GM23338 (cell line): ENCODE data around the gene CCNYL1. TPM values are rescaled to one million over a fixed set of nuclear protein-coding genes. Genes with fewer than 3 reads are reported as not detected.
A peak's percentile ranks its signal among the peaks of the same experiment; 100 is the strongest.

ENCODE experiments used
- ATAC-seq: fragments of 200-7000 bp; cut with Tn5 transposase; 3 replicates; pipeline ENCODE4 v1.9.1; 2020
- DNase-seq: peaks from one replicate; pipeline ENCODE4 v3.0.0-alpha.2; 2015; ENCODE audit warnings: low spot score
- H2AFZ ChIP-seq: fragments of 200-600 bp; sonication (generic); 2 replicates; pipeline ENCODE4 v1.8.0; 2016; ENCODE audit warnings: antibody characterized with exemption, mild to moderate bottlenecking, moderate library complexity
- H3F3A ChIP-seq: fragments of 200-600 bp; sonication (generic); replicated peaks from 2 replicates; pipeline ENCODE4 v1.8.0; 2017; ENCODE audit warnings: antibody characterized with exemption, mixed run types, low read depth
- H3K27ac ChIP-seq: fragments of 200-600 bp; sonication (generic); 2 replicates; pipeline ENCODE4 v1.6.1; 2016; ENCODE audit warnings: low read depth
- H3K27me3 ChIP-seq: fragments of 200-600 bp; sonication (generic); 2 replicates; pipeline ENCODE4 v1.8.0; 2016; ENCODE audit warnings: mild to moderate bottlenecking, mixed run types, moderate library complexity; ENCODE audit not compliant: insufficient read depth
- H3K36me3 ChIP-seq: fragments of 200-600 bp; sonication (generic); 2 replicates; pipeline ENCODE4 v1.8.0; 2016; ENCODE audit warnings: mild to moderate bottlenecking; ENCODE audit not compliant: insufficient read depth
- H3K4me1 ChIP-seq: fragments of 200-600 bp; sonication (generic); 2 replicates; pipeline ENCODE4 v1.8.0; 2016; ENCODE audit warnings: mild to moderate bottlenecking, moderate library complexity; ENCODE audit not compliant: insufficient read depth
- H3K4me2 ChIP-seq: fragments of 200-600 bp; sonication (generic); 2 replicates; pipeline ENCODE4 v1.7.1; 2017; ENCODE audit warnings: mixed run types
- H3K4me3 ChIP-seq: fragments of 200-600 bp; sonication (generic); 2 replicates; pipeline ENCODE4 v1.6.1; 2016; ENCODE audit warnings: mixed run types
- H3K79me2 ChIP-seq: fragments of 200-600 bp; sonication (generic); replicated peaks from 2 replicates; pipeline ENCODE4 v1.8.0; 2017; ENCODE audit warnings: mild to moderate bottlenecking; ENCODE audit not compliant: insufficient read depth
- H3K9me2 ChIP-seq: fragments of 200-600 bp; sonication (generic); 2 replicates; pipeline ENCODE4 v1.8.0; 2017; ENCODE audit not compliant: insufficient read depth
- H4K20me1 ChIP-seq: fragments of 200-600 bp; sonication (generic); replicated peaks from 2 replicates; pipeline ENCODE4 v1.8.0; 2017; ENCODE audit warnings: mild to moderate bottlenecking; ENCODE audit not compliant: insufficient read depth
- H3K27ac Mint-ChIP-seq: 2 replicates; pipeline ENCODE4 v1.8.0; 2020; ENCODE audit warnings: inconsistent platforms, mild to moderate bottlenecking, moderate library complexity, mixed read lengths
- H3K27me3 Mint-ChIP-seq: 3 replicates; pipeline ENCODE4 v1.8.0; 2022; ENCODE audit warnings: low read depth, mild to moderate bottlenecking, moderate library complexity, mixed read lengths, inconsistent platforms; ENCODE audit not compliant: insufficient read depth, poor library complexity
- H3K36me3 Mint-ChIP-seq: 3 replicates; pipeline ENCODE4 v1.8.0; 2021; ENCODE audit warnings: low read depth, mild to moderate bottlenecking, inconsistent platforms, moderate library complexity, mixed read lengths
- H3K4me1 Mint-ChIP-seq: 3 replicates; pipeline ENCODE4 v1.8.0; 2020; ENCODE audit warnings: mild to moderate bottlenecking, inconsistent platforms, mixed read lengths
- H3K4me3 Mint-ChIP-seq: 3 replicates; pipeline ENCODE4 v1.8.0; 2021; ENCODE audit warnings: moderate library complexity, mild to moderate bottlenecking, inconsistent platforms, mixed read lengths
- H3K9me3 Mint-ChIP-seq: 3 replicates; pipeline ENCODE4 v1.8.0; 2020; ENCODE audit warnings: moderate library complexity, mild to moderate bottlenecking, inconsistent platforms, mixed read lengths
- CREB1 ChIP-seq: fragments of 250-450 bp; sonication (Bioruptor Pico); IDR thresholded peaks from 2 replicates; pipeline ENCODE4 v1.5.0; 2020; ENCODE audit warnings: low read depth, mild to moderate bottlenecking, moderate library complexity
- EZH2phosphoT487 ChIP-seq: fragments of 200-600 bp; sonication (generic); IDR thresholded peaks from one replicate; pipeline ENCODE4 v1.8.1; 2018; ENCODE audit warnings: antibody characterized with exemption; ENCODE audit not compliant: unreplicated experiment
- JUNB ChIP-seq: IDR thresholded peaks from one replicate; pipeline ENCODE4 v1.6.1; 2016; ENCODE audit warnings: antibody characterized with exemption; ENCODE audit not compliant: unreplicated experiment
- POLR2AphosphoS5 ChIP-seq: IDR thresholded peaks from 2 replicates; pipeline ENCODE4 v1.6.1; 2016; ENCODE audit warnings: antibody characterized with exemption, low read depth
- STAT1 ChIP-seq: IDR thresholded peaks from one replicate; pipeline ENCODE4 v1.6.1; 2016; ENCODE audit warnings: antibody characterized with exemption; ENCODE audit not compliant: unreplicated experiment
- ZNF114 ChIP-seq: fragments of 250-450 bp; sonication (Bioruptor Pico); IDR thresholded peaks from 2 replicates; pipeline ENCODE4 v1.5.0; 2020; ENCODE audit warnings: mild to moderate bottlenecking, moderate library complexity
- ZNF331 ChIP-seq: fragments of 250-450 bp; sonication (Bioruptor Pico); IDR thresholded peaks from 2 replicates; pipeline ENCODE4 v1.5.0; 2020; ENCODE audit warnings: low read depth, mild to moderate bottlenecking, moderate library complexity
- polyA plus RNA-seq: library from polyadenylated mRNA; unstranded; fragments of >200 nt; fragmentation: Nextera tagmentation; extraction: Ambion mirVana; gene quantifications from 2 replicates; pipeline ENCODE4 v1.2.1, GENCODE V29; 2016
- total RNA-seq: library from RNA; depleted of rRNA; stranded (reverse); fragments of >200 nt; shearing (Covaris generic); gene quantifications from 2 replicates; pipeline ENCODE4 v1.2.3, GENCODE V29; 2014
- TF ChIP-seq, protein P1 (sequence below): IDR thresholded peaks from one replicate; pipeline ENCODE4 v1.6.1; 2018; ENCODE audit warnings: antibody characterized with exemption; ENCODE audit not compliant: unreplicated experiment
- TF ChIP-seq, protein P2 (sequence below): fragments of 250-450 bp; sonication (Bioruptor Pico); IDR thresholded peaks from 2 replicates; pipeline ENCODE4 v1.5.0; 2020; ENCODE audit warnings: mild to moderate bottlenecking, moderate library complexity
- TF ChIP-seq, protein P3 (sequence below), 2 experiments: fragments of 200-600 bp in 1 of 2; sonication (generic) in 1 of 2; conservative IDR thresholded peaks; 2 replicates each; pipeline versions ENCODE4 v1.5.1 to v1.6.1; 2016 to 2017; ENCODE audit warnings: antibody characterized with exemption in 2 of 2, low read depth in 2 of 2, mild to moderate bottlenecking in 2 of 2, moderate library complexity in 1 of 2

The CCNYL1 gene
- total and polyA plus RNA-seq, 2 experiments from 2014 or later, result 19.6 to 32.1 TPM

DNA sequence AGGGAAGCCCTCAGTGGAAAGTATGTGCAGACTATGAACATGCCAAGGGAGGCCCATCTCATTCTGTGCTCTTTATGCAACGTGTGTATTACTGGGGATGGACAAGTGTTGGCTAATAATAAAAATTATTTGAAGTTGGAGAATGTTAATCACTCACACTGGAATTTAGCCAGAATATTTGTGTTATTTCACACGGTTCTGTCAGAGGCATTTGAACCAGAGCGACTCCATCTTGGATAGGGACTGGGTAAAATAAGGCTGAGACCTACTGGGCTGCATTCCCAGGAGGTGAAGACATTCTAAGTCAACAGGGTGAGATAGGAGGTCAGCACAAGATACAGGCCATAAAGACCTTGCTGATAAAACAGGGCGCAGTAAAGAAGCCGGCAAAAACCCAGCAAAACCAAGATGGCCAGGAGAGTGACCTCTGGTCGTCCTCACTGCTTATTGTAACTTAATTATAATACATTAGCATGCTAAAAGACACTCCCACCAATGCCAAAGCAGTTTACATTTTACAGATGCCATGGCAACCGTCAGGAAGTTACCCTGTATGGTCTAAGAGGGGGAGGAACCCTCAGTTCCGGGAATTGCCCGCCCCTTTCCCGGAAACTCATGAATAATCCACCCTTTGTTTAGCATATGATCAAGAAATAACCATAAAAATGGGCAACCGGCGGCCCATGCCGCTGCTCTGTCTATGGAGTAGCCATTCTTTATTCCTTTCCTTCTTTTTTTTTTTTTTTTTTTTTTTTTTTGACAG, 60.8 kb downstream of the CCNYL1 start:
- DNase-seq (peak; percentile 97), ATAC-seq (peak; percentile 1; the same call in 2 of the 3 replicates)
- H4K20me1 ChIP-seq, result peaks cover 3% of the 10 kb centered on the region; the same call in 1 of the 2 replicates
- Mint-ChIP-seq H3K4me1 (peaks cover 39% of the 10 kb centered on the region), H3K9me3 (peaks cover under 1% of the 10 kb centered on the region), H3K36me3 (peaks cover 11% of the 10 kb centered on the region), H3K27me3 (peaks cover 24% of the 10 kb centered on the region), H3K27ac (no peak overlapping the region), H3K4me3 (no peak overlapping the region; the same call in 2 of the 3 replicates)
- H2AFZ ChIP-seq, result no peak overlapping the region
- H3K4me3 ChIP-seq, result no peak overlapping the region
- peaks cover 21% of the 10 kb centered on the region for H3K79me2 ChIP-seq
- H3K9me2 ChIP-seq, result no peaks in the 10 kb centered on the region
- H3K36me3 ChIP-seq, result no peaks in the 10 kb centered on the region
- H3F3A ChIP-seq, result peaks cover 19% of the 10 kb centered on the region
- H3K4me2 ChIP-seq, result peak overlapping the region; percentile 86; the same call in 1 of the 2 replicates
- H3K27me3 ChIP-seq, result peaks cover 6% of the 10 kb centered on the region
- TF ChIP-seq POLR2AphosphoS5 (no peak), STAT1 (no peak), JUNB (no peak), ZNF114 (CRISPR knock-in tag) (peak; percentile 97; the same call in 1 of the 2 replicates), ZNF331 (peak; percentile 42; the same call in 1 of the 2 replicates), EZH2phosphoT487 (no peak), CREB1 (peak; percentile 54)
- TF ChIP-seq, protein P1, sequence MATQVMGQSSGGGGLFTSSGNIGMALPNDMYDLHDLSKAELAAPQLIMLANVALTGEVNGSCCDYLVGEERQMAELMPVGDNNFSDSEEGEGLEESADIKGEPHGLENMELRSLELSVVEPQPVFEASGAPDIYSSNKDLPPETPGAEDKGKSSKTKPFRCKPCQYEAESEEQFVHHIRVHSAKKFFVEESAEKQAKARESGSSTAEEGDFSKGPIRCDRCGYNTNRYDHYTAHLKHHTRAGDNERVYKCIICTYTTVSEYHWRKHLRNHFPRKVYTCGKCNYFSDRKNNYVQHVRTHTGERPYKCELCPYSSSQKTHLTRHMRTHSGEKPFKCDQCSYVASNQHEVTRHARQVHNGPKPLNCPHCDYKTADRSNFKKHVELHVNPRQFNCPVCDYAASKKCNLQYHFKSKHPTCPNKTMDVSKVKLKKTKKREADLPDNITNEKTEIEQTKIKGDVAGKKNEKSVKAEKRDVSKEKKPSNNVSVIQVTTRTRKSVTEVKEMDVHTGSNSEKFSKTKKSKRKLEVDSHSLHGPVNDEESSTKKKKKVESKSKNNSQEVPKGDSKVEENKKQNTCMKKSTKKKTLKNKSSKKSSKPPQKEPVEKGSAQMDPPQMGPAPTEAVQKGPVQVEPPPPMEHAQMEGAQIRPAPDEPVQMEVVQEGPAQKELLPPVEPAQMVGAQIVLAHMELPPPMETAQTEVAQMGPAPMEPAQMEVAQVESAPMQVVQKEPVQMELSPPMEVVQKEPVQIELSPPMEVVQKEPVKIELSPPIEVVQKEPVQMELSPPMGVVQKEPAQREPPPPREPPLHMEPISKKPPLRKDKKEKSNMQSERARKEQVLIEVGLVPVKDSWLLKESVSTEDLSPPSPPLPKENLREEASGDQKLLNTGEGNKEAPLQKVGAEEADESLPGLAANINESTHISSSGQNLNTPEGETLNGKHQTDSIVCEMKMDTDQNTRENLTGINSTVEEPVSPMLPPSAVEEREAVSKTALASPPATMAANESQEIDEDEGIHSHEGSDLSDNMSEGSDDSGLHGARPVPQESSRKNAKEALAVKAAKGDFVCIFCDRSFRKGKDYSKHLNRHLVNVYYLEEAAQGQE, result no peak
- TF ChIP-seq, protein P2, sequence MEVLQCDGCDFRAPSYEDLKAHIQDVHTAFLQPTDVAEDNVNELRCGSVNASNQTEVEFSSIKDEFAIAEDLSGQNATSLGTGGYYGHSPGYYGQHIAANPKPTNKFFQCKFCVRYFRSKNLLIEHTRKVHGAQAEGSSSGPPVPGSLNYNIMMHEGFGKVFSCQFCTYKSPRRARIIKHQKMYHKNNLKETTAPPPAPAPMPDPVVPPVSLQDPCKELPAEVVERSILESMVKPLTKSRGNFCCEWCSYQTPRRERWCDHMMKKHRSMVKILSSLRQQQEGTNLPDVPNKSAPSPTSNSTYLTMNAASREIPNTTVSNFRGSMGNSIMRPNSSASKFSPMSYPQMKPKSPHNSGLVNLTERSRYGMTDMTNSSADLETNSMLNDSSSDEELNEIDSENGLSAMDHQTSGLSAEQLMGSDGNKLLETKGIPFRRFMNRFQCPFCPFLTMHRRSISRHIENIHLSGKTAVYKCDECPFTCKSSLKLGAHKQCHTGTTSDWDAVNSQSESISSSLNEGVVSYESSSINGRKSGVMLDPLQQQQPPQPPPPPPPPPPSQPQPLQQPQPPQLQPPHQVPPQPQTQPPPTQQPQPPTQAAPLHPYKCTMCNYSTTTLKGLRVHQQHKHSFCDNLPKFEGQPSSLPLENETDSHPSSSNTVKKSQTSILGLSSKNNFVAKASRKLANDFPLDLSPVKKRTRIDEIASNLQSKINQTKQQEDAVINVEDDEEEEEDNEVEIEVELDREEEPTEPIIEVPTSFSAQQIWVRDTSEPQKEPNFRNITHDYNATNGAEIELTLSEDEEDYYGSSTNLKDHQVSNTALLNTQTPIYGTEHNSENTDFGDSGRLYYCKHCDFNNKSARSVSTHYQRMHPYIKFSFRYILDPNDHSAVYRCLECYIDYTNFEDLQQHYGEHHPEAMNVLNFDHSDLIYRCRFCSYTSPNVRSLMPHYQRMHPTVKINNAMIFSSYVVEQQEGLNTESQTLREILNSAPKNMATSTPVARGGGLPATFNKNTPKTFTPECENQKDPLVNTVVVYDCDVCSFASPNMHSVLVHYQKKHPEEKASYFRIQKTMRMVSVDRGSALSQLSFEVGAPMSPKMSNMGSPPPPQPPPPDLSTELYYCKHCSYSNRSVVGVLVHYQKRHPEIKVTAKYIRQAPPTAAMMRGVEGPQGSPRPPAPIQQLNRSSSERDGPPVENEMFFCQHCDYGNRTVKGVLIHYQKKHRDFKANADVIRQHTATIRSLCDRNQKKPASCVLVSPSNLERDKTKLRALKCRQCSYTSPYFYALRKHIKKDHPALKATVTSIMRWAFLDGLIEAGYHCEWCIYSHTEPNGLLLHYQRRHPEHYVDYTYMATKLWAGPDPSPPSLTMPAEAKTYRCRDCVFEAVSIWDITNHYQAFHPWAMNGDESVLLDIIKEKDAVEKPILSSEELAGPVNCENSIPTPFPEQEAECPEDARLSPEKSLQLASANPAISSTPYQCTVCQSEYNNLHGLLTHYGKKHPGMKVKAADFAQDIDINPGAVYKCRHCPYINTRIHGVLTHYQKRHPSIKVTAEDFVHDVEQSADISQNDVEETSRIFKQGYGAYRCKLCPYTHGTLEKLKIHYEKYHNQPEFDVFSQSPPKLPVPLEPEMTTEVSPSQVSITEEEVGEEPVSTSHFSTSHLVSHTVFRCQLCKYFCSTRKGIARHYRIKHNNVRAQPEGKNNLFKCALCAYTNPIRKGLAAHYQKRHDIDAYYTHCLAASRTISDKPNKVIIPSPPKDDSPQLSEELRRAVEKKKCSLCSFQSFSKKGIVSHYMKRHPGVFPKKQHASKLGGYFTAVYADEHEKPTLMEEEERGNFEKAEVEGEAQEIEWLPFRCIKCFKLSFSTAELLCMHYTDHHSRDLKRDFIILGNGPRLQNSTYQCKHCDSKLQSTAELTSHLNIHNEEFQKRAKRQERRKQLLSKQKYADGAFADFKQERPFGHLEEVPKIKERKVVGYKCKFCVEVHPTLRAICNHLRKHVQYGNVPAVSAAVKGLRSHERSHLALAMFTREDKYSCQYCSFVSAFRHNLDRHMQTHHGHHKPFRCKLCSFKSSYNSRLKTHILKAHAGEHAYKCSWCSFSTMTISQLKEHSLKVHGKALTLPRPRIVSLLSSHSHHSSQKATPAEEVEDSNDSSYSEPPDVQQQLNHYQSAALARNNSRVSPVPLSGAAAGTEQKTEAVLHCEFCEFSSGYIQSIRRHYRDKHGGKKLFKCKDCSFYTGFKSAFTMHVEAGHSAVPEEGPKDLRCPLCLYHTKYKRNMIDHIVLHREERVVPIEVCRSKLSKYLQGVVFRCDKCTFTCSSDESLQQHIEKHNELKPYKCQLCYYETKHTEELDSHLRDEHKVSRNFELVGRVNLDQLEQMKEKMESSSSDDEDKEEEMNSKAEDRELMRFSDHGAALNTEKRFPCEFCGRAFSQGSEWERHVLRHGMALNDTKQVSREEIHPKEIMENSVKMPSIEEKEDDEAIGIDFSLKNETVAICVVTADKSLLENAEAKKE (CRISPR knock-in tag), result 0 out of 2 replicates have a peak, but pooled peaks have one; percentile 60
- TF ChIP-seq, protein P3, sequence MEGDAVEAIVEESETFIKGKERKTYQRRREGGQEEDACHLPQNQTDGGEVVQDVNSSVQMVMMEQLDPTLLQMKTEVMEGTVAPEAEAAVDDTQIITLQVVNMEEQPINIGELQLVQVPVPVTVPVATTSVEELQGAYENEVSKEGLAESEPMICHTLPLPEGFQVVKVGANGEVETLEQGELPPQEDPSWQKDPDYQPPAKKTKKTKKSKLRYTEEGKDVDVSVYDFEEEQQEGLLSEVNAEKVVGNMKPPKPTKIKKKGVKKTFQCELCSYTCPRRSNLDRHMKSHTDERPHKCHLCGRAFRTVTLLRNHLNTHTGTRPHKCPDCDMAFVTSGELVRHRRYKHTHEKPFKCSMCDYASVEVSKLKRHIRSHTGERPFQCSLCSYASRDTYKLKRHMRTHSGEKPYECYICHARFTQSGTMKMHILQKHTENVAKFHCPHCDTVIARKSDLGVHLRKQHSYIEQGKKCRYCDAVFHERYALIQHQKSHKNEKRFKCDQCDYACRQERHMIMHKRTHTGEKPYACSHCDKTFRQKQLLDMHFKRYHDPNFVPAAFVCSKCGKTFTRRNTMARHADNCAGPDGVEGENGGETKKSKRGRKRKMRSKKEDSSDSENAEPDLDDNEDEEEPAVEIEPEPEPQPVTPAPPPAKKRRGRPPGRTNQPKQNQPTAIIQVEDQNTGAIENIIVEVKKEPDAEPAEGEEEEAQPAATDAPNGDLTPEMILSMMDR (conservative IDR thresholded peaks at IDR 0.05; ENCODE audit: low read depth in 2 of 2), result no peak
- no peak overlapping the region for H3K27ac ChIP-seq
- peaks cover 20% of the 10 kb centered on the region for H3K4me1 ChIP-seq
